Panc1 (cell line): ENCODE measurements around the gene ACTL6A.

Experiments
- CTCF ChIP-seq: fragments of 450-650 bp; IDR thresholded peaks from 2 replicates; pipeline ENCODE4 v1.5.1; 2017; ENCODE audit warnings: mild to moderate bottlenecking
- POLR2AphosphoS5 ChIP-seq: IDR thresholded peaks from 2 replicates; pipeline ENCODE4 v1.6.1; 2012; ENCODE audit warnings: mild to moderate bottlenecking, low read depth, low read length, moderate library complexity
- SIN3A ChIP-seq: IDR thresholded peaks from 2 replicates; pipeline ENCODE4 v1.6.1; 2012; ENCODE audit warnings: low read depth, mild to moderate bottlenecking, low read length, moderate library complexity, borderline replicate concordance; ENCODE audit not compliant: insufficient read depth

DNA sequence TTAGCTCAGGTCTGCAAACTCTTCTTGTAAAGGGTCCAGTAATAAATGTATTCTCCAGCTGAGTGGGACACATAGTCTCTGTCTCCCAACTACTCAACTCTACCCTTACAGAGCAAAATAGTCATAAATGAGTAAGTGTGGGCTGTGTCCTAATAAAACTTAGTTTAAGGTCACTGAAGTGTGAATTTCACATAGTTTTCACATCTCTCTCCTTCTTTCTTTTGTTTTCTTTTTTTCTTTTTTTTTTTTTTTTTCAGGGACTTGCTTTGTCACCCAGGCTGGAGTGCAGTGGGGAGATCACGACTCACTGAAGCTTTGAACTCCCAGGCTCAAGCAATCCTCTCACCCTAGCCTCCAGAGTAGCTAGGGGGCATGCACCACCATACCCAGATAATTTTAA, 1.9 kb upstream of the ACTL6A start:
- no peak for TF ChIP-seq CTCF
- TF ChIP-seq SIN3A = no peak
- no peak for TF ChIP-seq POLR2AphosphoS5
